Left lung (tissue), 10 donors: ENCODE results near the gene ATXN1. TPM values are rescaled to one million over a fixed set of nuclear protein-coding genes. Genes with fewer than 3 reads are reported as not detected.
A peak's percentile ranks its signal among the peaks of the same experiment; 100 is the strongest.

Source experiments
- ATAC-seq: fragments of 200-7000 bp; cut with Tn5 transposase; one replicate; pipeline ENCODE4 v1.9.1; 2020; ENCODE audit warnings: moderate library complexity
- DNase-seq, 4 donors: peaks; one replicate each; pipeline ENCODE4 v3.0.0-alpha.2; 2013 to 2020
- H3K27ac ChIP-seq, 2 donors: fragments of 200-600 bp; sonication (generic) in 1 of 2; one replicate each; pipeline versions ENCODE4 v1.5.0 to v1.8.0; 2020 to 2021
- H3K27me3 ChIP-seq, 2 donors: fragments of 200-600 bp; sonication (generic) in 1 of 2; one replicate each; pipeline versions ENCODE4 v1.5.0 to v1.8.0; 2020 to 2021
- H3K36me3 ChIP-seq, 2 donors: fragments of 200-600 bp; sonication (generic) in 1 of 2; one replicate each; pipeline versions ENCODE4 v1.5.0 to v1.8.0; 2020 to 2021
- H3K4me1 ChIP-seq, 2 donors: fragments of 200-600 bp; one replicate each; pipeline ENCODE4 v1.8.0; 2021
- H3K4me3 ChIP-seq, 2 donors: fragments of 200-600 bp; sonication (generic) in 1 of 2; one replicate each; pipeline versions ENCODE4 v1.5.0 to v1.8.0; 2020 to 2021; ENCODE audit warnings: mild to moderate bottlenecking in 1 of 2
- H3K9me3 ChIP-seq, 2 donors: fragments of 200-600 bp; sonication (generic) in 1 of 2; one replicate each; pipeline versions ENCODE4 v1.5.0 to v1.8.0; 2020 to 2021
- CTCF ChIP-seq, 2 donors: fragments of 200-600 bp; sonication (generic) in 1 of 2; IDR thresholded peaks; one replicate each; pipeline versions ENCODE4 v1.5.0 to v1.8.0; 2021; ENCODE audit warnings: antibody characterized with exemption in 2 of 2
- intact Hi-C, 2 donors: fragments of 100-400 bp; cut with DNase I; formaldehyde crosslinking; loops; one replicate each; pipeline versions ENCODE4 v1.11.2 to v1.14.2; 2022
- polyA plus RNA-seq, 6 donors: library from polyadenylated mRNA; unstranded; fragments of 120-200 nt; gene quantifications; one replicate each; pipeline ENCODE4 v1.2.1, GENCODE V29; 2013; ENCODE audit not compliant: insufficient read length in 6 of 6
- total RNA-seq, 2 donors: library from RNA; stranded (reverse); fragmentation: NEBNext Ultra II Directional; extraction: Animal tissue kit (Norgen Biotek cat#: 25700); gene quantifications; one replicate each; pipeline ENCODE4 v1.2.1, GENCODE V29; 2021
- donor health status: DM: no; HTN: yes; CAD: no.
- donor health status: DM: no; HTN: no; CAD: no.

ATXN1 gene
- total and polyA plus RNA-seq, 8 donors = 23.3 to 67.4 (median 27.3) TPM

GRCh38 chr6:16570946-16571345 lies 190.3 kb downstream of the ATXN1 start:
- Histone ChIP-seq H3K27me3 (no peaks in the 10 kb centered on the region), H3K27ac (no peak overlapping the region), H3K9me3 (no peaks in the 10 kb centered on the region), H3K4me3 (no peak overlapping the region), H3K4me1 (peaks cover 0 to 7% of the 10 kb centered on the region in 2 donors), H3K36me3 (no peaks in the 10 kb centered on the region)
- no peak for ATAC-seq
- TF ChIP-seq CTCF (IDR thresholded peaks at IDR 0.05) = no peak
- DNase-seq = no peak
- intact Hi-C loops = no loop called here

- Histone ChIP-seq H3K27me3 (no peaks in the 10 kb centered on the region), H3K9me3 (no peaks in the 10 kb centered on the region), H3K36me3 (no peaks in the 10 kb centered on the region), H3K4me1 (peaks cover 0 to 7% of the 10 kb centered on the region in 2 donors), H3K27ac (no peak overlapping the region), H3K4me3 (no peak overlapping the region)
- intact Hi-C loops = no loop called here
- TF ChIP-seq CTCF (IDR thresholded peaks at IDR 0.05) = no peak
- ATAC-seq (no peak), DNase-seq (no peak)
Measured at GRCh38 chr6:16570221-16570553, 191.1 kb downstream of the ATXN1 start.

GRCh38 chr6:16568128-16568527 lies 193.1 kb downstream of the ATXN1 start:
- intact Hi-C loops = no loop called here
- no peak for TF ChIP-seq CTCF (IDR thresholded peaks at IDR 0.05)
- ATAC-seq = no peak
- Histone ChIP-seq H3K36me3 (no peaks in the 10 kb centered on the region), H3K27ac (no peak overlapping the region), H3K4me1 (peaks cover 0 to 7% of the 10 kb centered on the region in 2 donors), H3K27me3 (no peaks in the 10 kb centered on the region), H3K4me3 (no peak overlapping the region), H3K9me3 (no peaks in the 10 kb centered on the region)
- no peak for DNase-seq

- H3K27ac ChIP-seq = no peak overlapping the region
- H3K4me3 ChIP-seq = no peak overlapping the region
- H3K9me3 ChIP-seq = no peaks in the 10 kb centered on the region
- H3K36me3 ChIP-seq = no peaks in the 10 kb centered on the region
- intact Hi-C loops = no loop called here
- ATAC-seq = no peak
- TF ChIP-seq CTCF (IDR thresholded peaks at IDR 0.05) = no peak
- no peak for DNase-seq
- H3K27me3 ChIP-seq = no peaks in the 10 kb centered on the region
- peaks cover 0 to 7% of the 10 kb centered on the region in 2 donors for H3K4me1 ChIP-seq
Measured at GRCh38 chr6:16567071-16567470, 194.2 kb downstream of the ATXN1 start.

GRCh38 chr6:16564436-16564835 lies 196.8 kb downstream of the ATXN1 start:
- H3K36me3 ChIP-seq = peaks cover 0 to 4% of the 10 kb centered on the region in 2 donors
- no peak overlapping the region for H3K4me3 ChIP-seq
- no peaks in the 10 kb centered on the region for H3K27me3 ChIP-seq
- peak in 1 of 4 donors; percentile 29 for DNase-seq
- no peak for TF ChIP-seq CTCF (IDR thresholded peaks at IDR 0.05)
- no peaks in the 10 kb centered on the region for H3K9me3 ChIP-seq
- intact Hi-C loops = no loop called here
- no peaks in the 10 kb centered on the region for H3K4me1 ChIP-seq
- H3K27ac ChIP-seq = no peak overlapping the region
- ATAC-seq = no peak
